Adrenal gland (tissue), 12 donors: ENCODE measurements around the gene ATP11A. TPM values are rescaled to one million over a fixed set of nuclear protein-coding genes. Genes with fewer than 3 reads are reported as not detected.
"Not testable (repeated sequence)": the region's sequence is repeated elsewhere in the genome, so short reads cannot be mapped to it uniquely, and the experiment has no call there.

Source experiments
- DNase-seq, 7 donors: peaks; one replicate each; pipeline ENCODE4 v3.0.0-alpha.2; 2019 to 2020
- H3K27ac ChIP-seq, 5 donors: fragments of 200-600 bp; sonication (generic) in 4 of 5; 1 replicate in 3 of 5; 2 replicates in 2 of 5; pipeline versions ENCODE4 v1.5.1 to v1.8.0; 2016 to 2020; ENCODE audit warnings: mild to moderate bottlenecking in 1 of 5
- H3K27me3 ChIP-seq: fragments of 200-600 bp; 2 replicates; pipeline ENCODE4 v1.8.0; 2021
- H3K36me3 ChIP-seq, 2 donors: fragments of 200-600 bp; replicated peaks in 1 of 2; 1 replicate in 1 of 2; 2 replicates in 1 of 2; pipeline versions ENCODE4 v1.5.1 to v1.8.0; 2018 to 2022
- H3K4me1 ChIP-seq, 2 donors: fragments of 200-600 bp; replicated peaks in 1 of 2; 1 replicate in 1 of 2; 2 replicates in 1 of 2; pipeline versions ENCODE4 v1.5.1 to v1.8.0; 2018 to 2021
- H3K4me3 ChIP-seq, 4 donors: fragments of 200-600 bp; sonication (generic) in 3 of 4; one replicate each; pipeline ENCODE4 v1.5.1; 2016 to 2018
- H3K9me3 ChIP-seq, 3 donors: fragments of 200-600 bp; sonication (generic) in 1 of 3; replicated peaks in 1 of 3; 1 replicate in 2 of 3; 2 replicates in 1 of 3; pipeline versions ENCODE4 v1.5.1 to v1.8.0; 2016 to 2021
- CTCF ChIP-seq, 6 experiments: fragments of 450-650 bp in 4 of 6; fragments of 200-600 bp in 2 of 6; sonication (generic) in 1 of 6; IDR thresholded peaks; 1 replicate in 5 of 6; 2 replicates in 1 of 6; pipeline versions ENCODE4 v1.5.1 to v1.8.0; 2016 to 2021; ENCODE audit warnings: antibody characterized with exemption in 6 of 6, mild to moderate bottlenecking in 2 of 6, moderate library complexity in 1 of 6
- POLR2A ChIP-seq, 2 donors: fragments of 450-650 bp; IDR thresholded peaks; one replicate each; pipeline ENCODE4 v1.6.1; 2017; ENCODE audit warnings: antibody characterized with exemption in 2 of 2, mild to moderate bottlenecking in 2 of 2, moderate library complexity in 1 of 2
- WGBS, 4 donors: extraction: QIAGEN DNeasy Blood & Tissue Kit in 2 of 4; methylation state at CpG; one replicate each; pipeline versions ENCODE4 v1.1.5 to v1.1.7; 2013 to 2017; 5-methylcytosine and 5-hydroxymethylcytosine counted together
- intact Hi-C, 2 donors: fragments of 100-400 bp; cut with DNase I; formaldehyde crosslinking; loops; one replicate each; pipeline versions ENCODE4 v1.14.1 to v1.15.0; 2022 to 2023
- polyA plus RNA-seq, 3 donors: library from polyadenylated mRNA; stranded (reverse); fragments of 200-250 nt in 2 of 3; fragments of 350-450 nt in 1 of 3; fragmentation: Illumina TruSeq in 1 of 3; extraction: RNeasy Lipid Tissue Mini Kit (QIAGEN cat#74804) in 1 of 3; gene quantifications; one replicate each; pipeline ENCODE4 v1.2.3, GENCODE V29; 2013 to 2014
- total RNA-seq, 9 donors: library from RNA; depleted of rRNA in 4 of 9; stranded (reverse); fragments of >200 nt in 4 of 9; fragments of 120-200 nt in 1 of 9; fragmentation: NEBNext Ultra II Directional in 1 of 9; extraction: Animal tissue kit (Norgen Biotek cat#: 25700) in 1 of 9; gene quantifications; one replicate each; pipeline versions ENCODE4 v1.1.0 to v1.2.4, GENCODE V29; 2013 to 2023
- donor health status: healthy with polysubstance abuse.
- donor health status: Bipolar disorder and iron deficiency.
- donor health status: DM: yes; HTN: yes; CAD: no.
- donor health status: DM: no; HTN: no; CAD: no.
- donor health status: DM: no; HTN: no; CAD: no.
- donor health status: DM: yes; HTN: yes; CAD: no.

Gene ATP11A
- total and polyA plus RNA-seq, 12 donors: 6.0 to 94.1 (median 29.8) TPM

DNA sequence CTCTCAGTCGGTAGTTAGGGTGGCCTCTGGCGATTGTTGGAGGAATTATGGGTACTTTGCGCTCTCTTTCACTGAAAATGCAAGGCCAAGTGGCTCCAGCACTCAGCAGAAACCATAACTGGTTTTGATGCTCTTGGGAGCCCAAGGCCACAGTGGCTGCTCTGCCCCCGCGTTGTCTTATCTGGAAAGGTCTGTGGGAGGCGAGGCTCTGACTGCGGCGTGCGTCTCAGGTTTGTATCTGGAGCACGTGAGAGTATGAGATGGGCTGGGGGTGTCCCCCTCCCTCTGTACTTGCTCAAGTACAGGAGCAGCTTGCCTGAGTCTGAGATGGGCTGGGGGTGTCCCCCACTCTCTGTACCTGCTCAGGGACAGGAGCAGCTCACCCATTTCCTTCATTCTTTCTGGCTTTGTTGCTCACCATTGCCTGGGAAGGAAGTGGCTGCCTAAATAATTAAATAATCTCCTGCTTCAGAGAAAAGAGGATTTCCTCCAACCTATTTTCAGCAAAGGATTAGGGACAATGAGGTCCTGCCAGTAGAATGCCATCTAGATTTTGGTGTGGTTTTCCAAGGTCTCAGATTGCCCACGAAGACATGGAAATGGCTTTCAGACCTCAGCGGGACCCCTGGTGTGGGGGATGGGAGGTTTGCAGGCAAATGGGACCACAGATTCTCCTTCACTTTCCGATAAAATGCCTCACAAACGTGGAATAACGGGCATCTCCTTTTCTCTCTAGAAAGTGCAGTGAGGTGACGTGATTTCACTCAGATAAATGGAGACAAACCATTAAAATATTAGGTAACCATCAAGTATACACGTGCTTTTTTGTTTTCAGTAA, 14.7 kb downstream of the ATP11A start:
- peak in 1 of 2 donors; percentile 11 for TF ChIP-seq POLR2A (IDR thresholded peaks at IDR 0.05)
- no peak for TF ChIP-seq CTCF (IDR thresholded peaks at IDR 0.05)
- no peaks in the 10 kb centered on the region for H3K36me3 ChIP-seq
- peak in 6 of 7 donors; percentile 51 to 69 (median 58) for DNase-seq
- H3K9me3 ChIP-seq: no peaks in the 10 kb centered on the region
- peaks cover 9 to 13% of the 10 kb centered on the region in 2 donors for H3K4me1 ChIP-seq
- H3K4me3 ChIP-seq: peak overlapping the region in 1 of 4 donors; percentile 15
- peak overlapping the region in 3 of 5 donors; percentile 14 to 73 (median 65) for H3K27ac ChIP-seq
- intact Hi-C loops: no loop called here
- 33 to 57% (median 44%) methylated on average over 9 to 17 of the region's 17 CpGs for WGBS, 4 donors
- no peaks in the 10 kb centered on the region for H3K27me3 ChIP-seq

GRCh38 chr13:112705286-112705685, 15.4 kb downstream of the ATP11A start:
- 84 to 92% (median 89%) methylated on average over 17 of the region's 17 CpGs for WGBS, 4 donors
- H3K27me3 ChIP-seq: no peaks in the 10 kb centered on the region
- H3K36me3 ChIP-seq: no peaks in the 10 kb centered on the region
- H3K4me1 ChIP-seq: peaks cover 9 to 13% of the 10 kb centered on the region in 2 donors
- no peaks in the 10 kb centered on the region for H3K9me3 ChIP-seq
- peak overlapping the region in 1 of 5 donors; percentile 65 for H3K27ac ChIP-seq
- H3K4me3 ChIP-seq: no peak overlapping the region
- peak in 3 of 7 donors; percentile 12 to 53 (median 21) for DNase-seq
- intact Hi-C loops: no loop called here
- TF ChIP-seq CTCF (IDR thresholded peaks at IDR 0.05): no peak
- TF ChIP-seq POLR2A (IDR thresholded peaks at IDR 0.05): no peak

DNA sequence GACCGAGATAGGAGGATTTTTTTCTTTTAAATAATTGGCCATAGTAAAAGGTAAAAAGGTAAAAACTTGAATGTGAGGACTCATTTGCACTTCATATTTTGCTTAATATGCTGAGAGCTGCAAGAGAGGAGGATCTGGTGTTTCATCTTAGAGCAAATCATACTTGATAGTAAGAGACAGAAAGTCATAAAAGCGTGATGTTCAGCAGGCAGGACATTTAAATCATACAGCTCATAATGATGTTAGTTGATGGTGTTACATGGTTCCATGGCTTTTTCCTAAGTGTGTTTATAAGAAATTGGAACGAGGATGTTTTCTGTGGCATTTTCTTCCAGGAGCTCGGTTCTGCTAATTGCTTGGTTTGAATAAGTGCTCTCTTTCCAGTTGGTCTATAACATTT, 16.3 kb downstream of the ATP11A start:
- intact Hi-C loops: no loop called here
- no peak overlapping the region for H3K27ac ChIP-seq
- H3K4me1 ChIP-seq: peaks cover 11 to 16% of the 10 kb centered on the region in 2 donors
- H3K36me3 ChIP-seq: no peaks in the 10 kb centered on the region
- WGBS, 4 donors: 90 to 95% (median 93%) methylated on average over 4 of the region's 4 CpGs
- no peaks in the 10 kb centered on the region for H3K9me3 ChIP-seq
- no peaks in the 10 kb centered on the region for H3K27me3 ChIP-seq
- H3K4me3 ChIP-seq: no peak overlapping the region
- no peak for DNase-seq
- no peak for TF ChIP-seq POLR2A (IDR thresholded peaks at IDR 0.05)
- no peak for TF ChIP-seq CTCF (IDR thresholded peaks at IDR 0.05)

- intact Hi-C loops: no loop called here
- 74 to 85% (median 79%) methylated on average over 11 of the region's 11 CpGs for WGBS, 4 donors
- Histone ChIP-seq H3K36me3 (no peaks in the 10 kb centered on the region), H3K27ac (no peak overlapping the region), H3K27me3 (no peaks in the 10 kb centered on the region), H3K4me3 (no peak overlapping the region), H3K9me3 (no peaks in the 10 kb centered on the region), H3K4me1 (peaks cover 22 to 33% of the 10 kb centered on the region in 2 donors)
- TF ChIP-seq POLR2A (IDR thresholded peaks at IDR 0.05): no peak
- no peak for TF ChIP-seq CTCF (IDR thresholded peaks at IDR 0.05)
- peak in 1 of 7 donors; percentile 6 for DNase-seq
Measured at GRCh38 chr13:112708560-112709240, 18.9 kb downstream of the ATP11A start.

DNA sequence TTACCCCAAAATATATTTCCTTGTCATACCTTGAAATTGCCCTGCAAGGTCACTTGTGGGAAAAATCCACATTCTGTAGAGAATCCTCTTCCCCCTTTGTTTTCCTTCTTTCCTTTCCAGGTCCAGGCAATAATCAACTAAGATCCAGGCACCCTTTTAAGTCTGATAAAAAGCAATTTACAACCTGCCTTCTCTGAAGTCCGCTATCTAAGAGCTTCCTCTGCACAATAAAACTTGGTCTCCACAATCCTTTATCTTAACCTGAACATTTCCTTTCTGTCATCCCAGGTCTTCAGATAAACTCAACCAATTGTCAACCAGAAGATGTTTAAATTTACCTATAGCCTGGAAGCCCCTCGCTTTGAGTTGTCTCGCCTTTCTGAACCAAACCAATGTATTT, 19.5 kb downstream of the ATP11A start:
- peaks cover 16 to 27% of the 10 kb centered on the region in 2 donors for H3K4me1 ChIP-seq
- 94 to 99% (median 96%) methylated on average over 3 of the region's 3 CpGs for WGBS, 4 donors

More for the DNA sequence above, 19.5 kb downstream of the ATP11A start:
- H3K36me3 ChIP-seq, H3K27me3 ChIP-seq, intact Hi-C loops, H3K9me3 ChIP-seq, DNase-seq, H3K27ac ChIP-seq, H3K4me3 ChIP-seq: not testable (repeated sequence)
